Activated CD8-positive, alpha-beta memory T cell treated with anti-CD3 and anti-CD28 coated beads, Interleukin-2, amount 50 U/mL, for 24 hours (primary cell): ENCODE data around the gene KBTBD4.

Experiments
- DNase-seq: peaks from one replicate; pipeline ENCODE4 v3.0.0-alpha.2; 2020; ENCODE audit errors: extremely low read depth

KBTBD4 gene

GRCh38 chr11:47578524-47579494, at the start of gene KBTBD4, which contains the start of gene NDUFS3:
KBTBD4 (minus strand) TSS chr11:47578970; CDS start chr11:47578951, 19 bp downstream.
NDUFS3 (plus strand) TSS chr11:47579074; CDS start chr11:47579092, 18 bp downstream.
- DNase-seq, result peak; percentile 65

DNA sequence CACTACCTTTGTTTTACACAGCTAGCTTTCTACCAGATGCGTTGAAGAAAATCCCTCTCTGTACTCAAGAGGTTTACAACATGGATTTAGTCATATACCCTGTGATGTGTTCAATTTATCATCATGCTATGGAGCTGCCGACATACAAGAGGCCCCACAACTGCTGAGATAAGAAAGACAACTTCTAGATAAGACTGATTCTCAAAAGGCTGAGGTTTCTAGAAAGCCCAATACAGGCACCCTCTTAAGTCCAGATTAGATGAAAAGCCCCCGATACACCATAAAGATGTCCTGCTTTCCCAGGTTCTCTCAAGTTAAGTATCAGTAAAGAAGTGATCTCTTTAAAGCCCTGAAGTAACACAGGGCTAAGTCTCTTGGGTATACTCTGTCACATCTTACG, 49.3 kb upstream of the KBTBD4 start:
- DNase-seq, result no peak

DNA sequence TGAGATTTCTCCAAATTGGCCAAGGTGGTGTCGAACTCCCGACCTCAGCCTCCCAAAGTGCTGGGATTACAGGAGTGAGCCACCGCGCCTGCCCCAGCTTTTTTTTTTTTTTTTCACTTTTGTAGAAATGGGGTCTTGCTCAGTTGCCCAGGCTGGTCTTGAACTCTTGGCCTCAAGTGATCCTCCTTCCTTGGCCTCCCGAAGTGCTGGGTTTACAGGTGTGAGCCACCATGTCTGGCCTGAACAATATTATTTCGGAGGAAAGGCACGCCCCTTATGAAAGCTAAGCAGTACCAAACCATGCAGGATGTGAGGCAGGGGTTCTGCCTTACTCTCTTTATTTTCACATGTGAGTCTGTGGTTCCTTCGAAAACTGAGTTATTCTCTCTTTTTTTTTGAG, 47.5 kb upstream of the KBTBD4 start:
- DNase-seq, result no peak

GRCh38 chr11:47620836-47621378, 42.1 kb upstream of the KBTBD4 start:
- DNase-seq, result no peak

DNA sequence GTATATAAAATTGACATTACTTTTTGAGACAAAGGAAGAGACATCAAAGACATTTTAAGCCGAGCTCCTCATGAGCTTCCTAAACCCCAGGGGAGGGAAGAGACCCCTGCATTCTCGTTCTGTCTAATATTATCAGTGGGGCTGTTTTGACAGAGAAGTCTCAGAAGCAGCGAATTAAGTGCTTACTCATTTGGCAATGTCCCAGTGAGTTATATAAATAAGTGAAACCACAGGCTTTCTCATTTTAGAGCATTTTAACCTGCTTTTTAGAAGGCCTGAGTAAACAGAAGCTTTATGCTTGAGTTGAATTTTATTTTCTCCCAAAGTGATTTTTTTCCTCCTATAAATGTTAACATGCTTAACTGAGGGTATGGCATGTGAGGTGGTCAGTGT, 38.6 kb upstream of the KBTBD4 start:
- DNase-seq, result no peak

DNA sequence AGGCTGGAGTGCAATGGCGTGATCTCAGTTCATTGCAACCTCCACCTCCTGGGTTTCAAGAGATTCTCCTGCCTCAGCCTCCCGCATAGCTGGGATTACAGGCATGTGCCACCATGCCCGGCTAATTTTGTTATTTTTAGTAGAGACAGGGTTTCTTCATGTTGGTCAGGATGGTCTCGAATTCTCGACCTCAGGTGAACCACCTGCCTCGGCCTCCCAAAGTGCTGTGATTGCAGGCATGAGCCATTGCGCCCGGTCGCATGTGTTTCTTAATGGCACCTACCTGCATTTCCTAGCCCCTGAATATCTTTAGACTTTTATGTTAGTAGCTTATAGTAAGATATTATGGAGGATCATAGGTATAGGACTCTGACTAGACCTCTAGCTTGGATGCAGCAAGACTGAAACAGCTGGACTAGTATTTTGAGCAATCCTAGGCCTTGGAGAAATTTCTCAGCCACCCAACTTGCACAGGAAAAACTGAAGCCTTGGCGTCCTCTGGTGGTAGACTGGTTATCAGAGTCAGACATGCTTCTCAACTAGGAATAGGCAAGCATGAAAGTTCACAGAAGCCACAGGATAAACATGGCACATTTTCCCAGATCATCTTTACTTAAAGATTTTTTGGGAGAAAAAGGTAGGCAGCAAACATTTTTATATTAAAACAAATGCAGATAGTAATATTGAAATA, 38.1 kb upstream of the KBTBD4 start:
- no peak for DNase-seq

DNA sequence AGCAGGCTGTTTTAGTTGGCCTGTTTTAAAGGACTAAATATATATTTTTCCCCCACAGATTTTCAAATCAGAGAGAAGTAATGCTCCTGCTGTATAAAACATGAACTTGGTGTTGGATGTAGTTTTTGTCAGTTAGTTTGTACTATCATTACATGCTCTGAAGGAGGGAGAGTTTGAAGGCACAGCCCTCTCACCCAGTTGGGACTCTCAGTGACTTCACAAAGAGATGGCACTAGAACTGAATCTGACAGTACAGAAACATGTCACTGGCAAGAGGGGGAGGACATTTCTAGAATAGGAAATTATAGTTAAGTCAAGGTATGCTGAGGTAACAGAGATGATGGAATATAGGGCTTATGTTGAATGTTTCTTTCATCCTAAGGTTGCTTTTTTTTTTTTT, 36.5 kb upstream of the KBTBD4 start:
- no peak for DNase-seq

GRCh38 chr11:47611348-47611794, 32.6 kb upstream of the KBTBD4 start:
- no peak for DNase-seq

- no peak for DNase-seq
Measured at GRCh38 chr11:47609675-47610074, 30.9 kb upstream of the KBTBD4 start.

GRCh38 chr11:47607380-47607779, 28.6 kb upstream of the KBTBD4 start:
- DNase-seq, result no peak

DNA sequence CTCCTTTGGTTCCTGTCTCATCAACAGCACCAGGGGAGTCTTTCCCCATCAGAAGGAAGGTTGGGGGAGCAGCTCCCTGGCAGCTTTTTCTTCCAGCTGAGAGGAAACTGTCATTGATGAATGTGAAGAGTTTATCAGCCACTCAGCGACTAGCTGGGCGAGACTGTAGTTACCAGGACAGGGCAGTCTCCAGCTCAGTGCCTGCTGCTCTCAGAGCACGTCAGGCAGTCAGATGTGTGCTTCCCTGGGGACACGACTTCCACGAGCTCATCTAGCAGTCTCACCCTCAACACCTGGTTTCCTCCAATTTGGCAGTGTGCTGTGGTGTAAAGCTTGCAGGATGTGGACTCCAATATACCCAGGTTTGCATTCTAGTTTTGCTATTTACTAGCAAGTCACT, 28.0 kb upstream of the KBTBD4 start:
- DNase-seq, result no peak

DNA sequence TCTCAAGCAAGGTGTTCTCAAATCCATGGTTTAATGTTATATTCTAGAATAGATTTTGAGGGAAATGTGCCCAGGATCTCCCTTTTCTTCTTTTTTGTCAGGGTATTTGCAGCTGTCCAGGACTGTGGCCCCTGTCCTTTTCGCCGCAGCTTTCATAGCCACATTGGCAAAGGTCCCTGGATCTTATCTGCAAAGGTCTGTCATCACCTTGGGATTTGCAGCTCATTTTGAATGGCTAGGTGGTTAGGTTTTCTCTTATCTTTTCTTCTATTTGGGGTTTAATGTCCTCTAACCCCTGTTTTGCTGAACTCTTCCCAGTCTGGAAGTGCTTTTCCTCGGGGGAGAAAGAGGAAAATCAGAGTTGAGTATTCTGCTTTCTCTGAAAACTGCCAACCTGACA, 27.2 kb upstream of the KBTBD4 start:
- DNase-seq, result no peak

DNA sequence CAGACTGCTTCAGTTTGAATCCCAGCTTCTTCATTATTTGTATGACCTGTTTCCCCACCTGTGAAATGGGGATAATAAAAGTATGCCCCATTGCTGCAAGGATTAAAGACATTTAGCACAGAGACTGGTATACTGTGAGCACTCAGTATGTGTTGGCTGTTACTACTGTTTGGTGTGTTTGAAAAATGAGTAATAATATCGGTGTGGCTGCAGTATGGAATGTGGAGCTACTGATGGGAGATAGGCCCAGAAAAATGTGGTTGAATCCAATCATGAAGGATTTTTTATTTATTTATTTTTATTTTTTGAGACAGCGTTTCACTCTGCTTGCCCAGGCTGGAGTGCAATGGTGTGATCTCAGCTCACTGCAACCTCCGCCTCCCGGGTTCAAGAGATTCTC, 24.5 kb upstream of the KBTBD4 start:
- DNase-seq, result no peak

DNA sequence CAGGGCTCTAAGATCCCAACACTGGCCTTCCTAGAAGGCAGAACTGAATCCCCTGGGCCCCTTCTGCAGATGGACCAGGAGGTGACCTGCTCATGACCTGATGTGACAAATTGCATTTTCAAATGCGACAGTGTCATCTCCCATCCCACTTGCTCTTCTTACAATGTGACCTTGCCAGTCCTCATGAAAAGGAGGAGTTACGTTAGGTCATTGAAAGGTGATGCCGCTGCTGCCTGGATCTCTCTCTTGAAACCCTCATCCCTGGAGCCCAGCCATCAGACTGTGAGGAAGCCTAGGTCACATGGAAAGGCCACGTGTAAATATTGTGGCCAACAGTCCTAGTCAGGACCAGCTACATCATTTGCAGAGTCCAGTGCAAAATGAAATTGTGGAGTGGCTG, 21.1 kb upstream of the KBTBD4 start:
- DNase-seq, result no peak

DNA sequence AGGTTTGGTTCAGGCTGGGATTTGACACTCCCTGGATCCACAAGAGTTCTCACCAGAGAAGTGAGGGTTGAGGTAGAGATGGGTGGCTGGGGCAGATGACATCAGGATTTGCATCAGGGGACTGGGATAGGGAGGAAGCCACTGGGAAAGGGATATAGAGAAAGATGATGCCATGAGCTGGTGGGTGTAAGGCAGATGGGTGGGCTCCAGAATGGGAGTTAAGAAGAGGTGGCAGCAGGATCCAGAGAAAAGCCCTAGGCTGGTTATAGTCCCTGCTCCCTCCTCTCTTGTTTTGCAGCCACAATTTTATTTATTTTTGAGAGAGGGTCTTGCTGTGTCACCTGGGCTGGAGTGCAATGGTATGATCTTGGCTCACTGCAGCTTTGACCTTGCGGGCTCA, 17.2 kb upstream of the KBTBD4 start:
- no peak for DNase-seq

GRCh38 chr11:47595029-47595428, 16.3 kb upstream of the KBTBD4 start:
- no peak for DNase-seq

- DNase-seq, result no peak
Measured at GRCh38 chr11:47593934-47594855, 15.4 kb upstream of the KBTBD4 start, which contains the start of gene C1QTNF4. C1QTNF4 (minus strand) TSS chr11:47594411; CDS start chr11:47590810, 3,601 bp downstream.

DNA sequence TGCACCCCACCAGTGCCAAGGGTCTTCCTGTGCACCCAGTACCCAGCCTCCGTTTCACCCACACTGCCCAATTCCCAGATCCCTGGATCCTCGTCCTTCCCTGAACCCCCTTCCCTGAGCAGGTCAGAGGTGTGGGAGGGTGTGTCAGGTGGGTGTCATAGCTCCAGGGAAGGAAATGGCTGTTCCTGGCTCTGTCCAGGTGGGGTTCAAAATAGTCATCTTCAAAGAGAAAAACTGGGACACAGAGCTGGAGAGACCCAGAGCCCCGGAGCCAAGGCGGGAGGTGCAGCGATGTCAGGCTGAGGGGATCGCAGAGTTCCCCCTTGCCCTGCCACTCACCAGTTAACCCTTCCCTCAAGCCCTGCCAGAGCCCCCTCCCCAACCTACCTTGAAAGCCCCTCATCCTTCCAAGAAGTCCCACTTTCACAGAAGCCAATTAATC, 14.7 kb upstream of the KBTBD4 start:
- no peak for DNase-seq

GRCh38 chr11:47592970-47593369, 14.2 kb upstream of the KBTBD4 start:
- DNase-seq, result no peak

DNA sequence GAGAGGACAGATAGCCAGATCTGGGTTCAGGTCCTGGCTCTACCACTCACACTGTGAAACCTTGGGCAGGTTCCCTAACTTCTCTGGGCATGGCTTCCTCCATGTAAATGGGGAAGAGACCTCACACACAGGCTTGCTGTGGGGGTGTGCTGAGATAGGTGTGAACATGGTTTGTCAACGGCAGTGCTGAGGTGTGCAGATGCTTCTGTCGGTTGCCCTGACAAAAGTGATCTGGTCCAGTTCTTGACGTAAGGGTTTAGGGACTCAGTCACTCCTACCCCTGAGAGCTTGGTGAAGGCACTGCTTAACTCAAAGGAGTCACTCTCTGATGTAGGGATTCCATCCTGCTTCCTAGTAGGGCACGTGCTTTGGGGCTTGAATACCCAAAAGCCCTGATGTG, 13.5 kb upstream of the KBTBD4 start:
- no peak for DNase-seq

GRCh38 chr11:47591764-47592163, 13.0 kb upstream of the KBTBD4 start:
- no peak for DNase-seq
